BJ (cell line): ENCODE results near the gene GBF1. TPM values are rescaled to one million over a fixed set of nuclear protein-coding genes. Genes with fewer than 3 reads are reported as not detected.
A peak's percentile ranks its signal among the peaks of the same experiment; 100 is the strongest.
"Not testable (repeated sequence)": the region's sequence is repeated elsewhere in the genome, so short reads cannot be mapped to it uniquely, and the experiment has no call there.

Experiments used
- CTCF ChIA-PET: fragments of 350-600 bp; formaldehyde crosslinking; extraction: SDS; loops from one replicate; lab custom pipeline; 2021; ENCODE audit warnings: antibody characterized with exemption, inconsistent platforms; lab: Yijun Ruan, JAX
- POLR2A ChIA-PET: fragments of 300-600 bp; sonication (Branson Sonifier 250); formaldehyde crosslinking; extraction: SDS; loops from one replicate; lab custom pipeline; 2021; ENCODE audit warnings: antibody characterized with exemption; lab: Charles Lee
- DNase-seq: peaks from one replicate; pipeline ENCODE4 v3.0.0-alpha.2; 2011; ENCODE audit warnings: low read depth
- H3K27me3 ChIP-seq: 2 replicates; pipeline ENCODE4 v1.6.0; 2011; ENCODE audit warnings: low read length; ENCODE audit not compliant: control insufficient read depth, insufficient read depth
- H3K36me3 ChIP-seq: 2 replicates; pipeline ENCODE4 v1.5.1; 2011; ENCODE audit warnings: low read length; ENCODE audit not compliant: control insufficient read depth, insufficient read depth
- H3K4me3 ChIP-seq: 2 replicates; pipeline ENCODE4 v1.5.1; 2011; ENCODE audit warnings: low read depth, mild to moderate bottlenecking, control low read depth, low read length
- polyA plus RNA-seq: library from polyadenylated mRNA; depleted of rRNA; stranded (reverse); fragments of >200 nt; gene quantifications from 2 replicates; pipeline ENCODE4 v1.2.3, GENCODE V29; 2011
- TF ChIP-seq, protein P1 (sequence below): IDR thresholded peaks from 2 replicates; pipeline ENCODE4 v1.5.1; 2011; ENCODE audit warnings: low read depth, mild to moderate bottlenecking, control low read depth, inconsistent platforms, low read length, moderate library complexity; ENCODE audit not compliant: insufficient read depth

GBF1 gene
- polyA plus RNA-seq, 1 experiment: 28.4 TPM

DNA sequence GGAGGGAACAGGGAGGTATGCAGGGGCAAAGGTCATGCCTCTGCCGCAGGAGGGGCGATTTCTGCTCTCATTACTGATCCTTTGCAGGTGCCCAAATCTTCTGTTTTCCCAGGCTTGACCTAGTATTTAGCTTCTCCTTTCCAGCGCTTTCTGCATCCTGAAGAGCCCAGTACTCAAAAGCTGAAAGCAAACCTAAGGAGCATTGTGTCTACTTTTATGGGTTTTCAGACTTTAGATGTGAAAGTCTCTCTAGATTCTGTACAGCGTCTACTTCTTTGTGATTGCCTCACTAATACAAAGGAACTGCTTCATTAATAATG lies 560 bp downstream of the GBF1 start:
- TF ChIP-seq, protein P1, sequence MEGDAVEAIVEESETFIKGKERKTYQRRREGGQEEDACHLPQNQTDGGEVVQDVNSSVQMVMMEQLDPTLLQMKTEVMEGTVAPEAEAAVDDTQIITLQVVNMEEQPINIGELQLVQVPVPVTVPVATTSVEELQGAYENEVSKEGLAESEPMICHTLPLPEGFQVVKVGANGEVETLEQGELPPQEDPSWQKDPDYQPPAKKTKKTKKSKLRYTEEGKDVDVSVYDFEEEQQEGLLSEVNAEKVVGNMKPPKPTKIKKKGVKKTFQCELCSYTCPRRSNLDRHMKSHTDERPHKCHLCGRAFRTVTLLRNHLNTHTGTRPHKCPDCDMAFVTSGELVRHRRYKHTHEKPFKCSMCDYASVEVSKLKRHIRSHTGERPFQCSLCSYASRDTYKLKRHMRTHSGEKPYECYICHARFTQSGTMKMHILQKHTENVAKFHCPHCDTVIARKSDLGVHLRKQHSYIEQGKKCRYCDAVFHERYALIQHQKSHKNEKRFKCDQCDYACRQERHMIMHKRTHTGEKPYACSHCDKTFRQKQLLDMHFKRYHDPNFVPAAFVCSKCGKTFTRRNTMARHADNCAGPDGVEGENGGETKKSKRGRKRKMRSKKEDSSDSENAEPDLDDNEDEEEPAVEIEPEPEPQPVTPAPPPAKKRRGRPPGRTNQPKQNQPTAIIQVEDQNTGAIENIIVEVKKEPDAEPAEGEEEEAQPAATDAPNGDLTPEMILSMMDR: no peak
- Histone ChIP-seq H3K4me3 (peak overlapping the region; percentile 96), H3K27me3 (peaks cover under 1% of the 10 kb centered on the region), H3K36me3 (0 out of 2 replicates have a peak, but pooled peaks cover 2% of the 10 kb centered on the region)
- ChIA-PET POLR2A (interaction anchor here (0.6 to 0.7 kb wide), 2 partner anchors 15 to 172 kb away, joined by 3 read pairs; no protein-coding TSS in a partner anchor), CTCF (interaction anchor here (0.6 to 3.0 kb wide), 5 partner anchors 15 to 716 kb away, joined by 3 to 31 read pairs (median 3); no protein-coding TSS in a partner anchor)
- no peak for DNase-seq

DNA sequence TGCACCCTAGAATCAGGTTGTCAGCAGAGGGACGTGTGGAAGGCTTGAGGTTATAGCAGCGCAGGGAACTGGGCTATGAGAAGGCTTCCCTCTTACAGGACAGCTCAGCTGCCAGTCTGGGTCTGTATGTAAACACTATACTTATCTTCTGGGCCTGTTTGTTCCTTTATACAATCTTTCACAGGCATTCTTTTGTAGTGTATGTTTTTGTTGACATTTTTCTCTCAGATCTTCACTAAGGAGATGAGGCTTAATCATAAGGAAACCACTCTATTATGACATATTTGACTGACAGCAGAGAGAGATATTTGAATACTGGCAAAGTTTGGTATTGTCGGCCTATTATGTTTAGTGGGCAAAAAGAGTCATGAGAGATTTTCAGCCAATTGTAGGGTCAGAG lies 929 bp downstream of the GBF1 start:
- no peak for DNase-seq

DNA sequence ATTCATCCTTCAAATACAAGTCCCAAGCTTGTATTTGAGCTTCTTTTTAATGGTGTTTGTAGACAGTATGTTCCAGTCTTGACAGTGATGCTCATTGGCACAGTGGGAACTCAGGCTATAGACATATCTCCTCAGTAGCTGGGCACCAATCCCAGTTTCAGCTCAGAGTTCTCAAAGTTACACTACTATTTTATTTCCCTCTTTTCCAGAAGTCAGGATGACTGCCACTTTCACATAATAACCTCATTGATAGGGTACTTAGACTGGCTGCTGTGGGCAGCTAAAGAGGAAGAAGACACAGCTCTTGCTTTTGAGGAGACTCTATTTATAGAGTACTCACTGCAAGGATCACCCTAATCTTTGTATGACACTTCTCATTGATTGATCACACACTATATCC lies 2.4 kb downstream of the GBF1 start:
- TF ChIP-seq, protein P1: no peak
- ChIA-PET POLR2A (no interaction called here), CTCF (interaction anchor here (0.7 to 3.0 kb wide), 5 partner anchors 15 to 104 kb away, joined by 3 to 14 read pairs (median 5); no protein-coding TSS in a partner anchor)
- Histone ChIP-seq H3K27me3 (no peaks in the 10 kb centered on the region), H3K4me3 (no peak overlapping the region), H3K36me3 (0 out of 2 replicates have a peak, but pooled peaks cover 2% of the 10 kb centered on the region)
- no peak for DNase-seq

More for the DNA sequence above, 929 bp downstream of the GBF1 start:
- H3K36me3 ChIP-seq: 0 out of 2 replicates have a peak, but pooled peaks cover 2% of the 10 kb centered on the region
- POLR2A ChIA-PET: no interaction called here
- peak overlapping the region; percentile 96 for H3K4me3 ChIP-seq
- H3K27me3 ChIP-seq: no peaks in the 10 kb centered on the region
- CTCF ChIA-PET: interaction anchor here (1.1 kb wide), 2 partner anchors 14 to 106 kb away, joined by 3 to 4 read pairs; no protein-coding TSS in a partner anchor
- TF ChIP-seq, protein P1: no peak

DNA sequence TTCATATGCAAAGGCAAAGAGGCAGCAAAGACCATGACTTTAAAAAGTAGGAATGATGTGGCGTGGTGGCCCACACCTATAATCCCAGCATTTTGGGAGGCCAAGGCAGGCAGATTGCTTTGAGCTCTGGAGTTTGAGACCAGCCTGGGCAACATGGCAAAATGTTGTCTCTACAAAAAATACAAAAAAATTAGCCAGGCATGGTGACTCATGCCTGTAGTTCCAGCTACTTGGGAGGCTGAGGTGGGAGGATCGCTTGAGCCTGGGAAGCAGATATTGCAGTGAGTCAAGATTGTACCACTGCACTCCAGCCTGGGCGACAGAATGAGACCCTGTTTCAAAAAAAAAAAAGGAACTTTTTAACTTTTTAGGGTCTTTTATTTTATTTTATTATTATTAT lies 7.2 kb downstream of the GBF1 start:
- CTCF ChIA-PET: interaction anchor here (0.9 to 2.4 kb wide), 4 partner anchors 10 to 147 kb away, joined by 3 to 15 read pairs (median 5); no protein-coding TSS in a partner anchor
- H3K4me3 ChIP-seq, DNase-seq, POLR2A ChIA-PET, H3K36me3 ChIP-seq, H3K27me3 ChIP-seq: not testable (repeated sequence)

DNA sequence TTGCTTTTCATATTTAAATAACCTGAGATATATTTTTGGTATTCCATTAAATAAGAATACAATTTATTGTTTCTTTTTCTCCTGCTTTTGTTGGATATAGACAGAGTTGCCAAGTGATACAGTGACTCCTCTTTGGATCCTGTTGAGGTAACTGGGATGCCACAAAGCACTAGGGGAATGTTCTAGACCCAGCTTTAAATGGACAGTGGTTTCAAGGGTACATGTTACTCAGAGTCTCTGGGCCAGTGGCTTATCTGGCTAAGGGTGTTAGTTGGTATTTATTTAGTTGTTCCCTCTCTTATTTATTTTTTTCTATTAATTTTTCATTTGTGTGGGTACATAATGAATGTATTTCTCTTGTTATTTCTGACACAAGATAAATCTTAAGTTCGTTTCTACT lies 9.1 kb downstream of the GBF1 start:
- TF ChIP-seq, protein P1: no peak
- Histone ChIP-seq H3K27me3 (no peaks in the 10 kb centered on the region), H3K36me3 (no peaks in the 10 kb centered on the region; the same call in 1 of the 2 replicates), H3K4me3 (no peak overlapping the region)
- ChIA-PET CTCF (interaction anchor here (1.3 to 2.4 kb wide), 2 partner anchors 24 to 93 kb away, joined by 3 to 15 read pairs; no protein-coding TSS in a partner anchor), POLR2A (no interaction called here)
- no peak for DNase-seq
